Measurements from ENCODE around the gene MYH7.
"Not testable (repeated sequence)": the region's sequence is repeated elsewhere in the genome, so short reads cannot be mapped to it uniquely, and the experiment has no call there.

The MYH7 gene

DNA sequence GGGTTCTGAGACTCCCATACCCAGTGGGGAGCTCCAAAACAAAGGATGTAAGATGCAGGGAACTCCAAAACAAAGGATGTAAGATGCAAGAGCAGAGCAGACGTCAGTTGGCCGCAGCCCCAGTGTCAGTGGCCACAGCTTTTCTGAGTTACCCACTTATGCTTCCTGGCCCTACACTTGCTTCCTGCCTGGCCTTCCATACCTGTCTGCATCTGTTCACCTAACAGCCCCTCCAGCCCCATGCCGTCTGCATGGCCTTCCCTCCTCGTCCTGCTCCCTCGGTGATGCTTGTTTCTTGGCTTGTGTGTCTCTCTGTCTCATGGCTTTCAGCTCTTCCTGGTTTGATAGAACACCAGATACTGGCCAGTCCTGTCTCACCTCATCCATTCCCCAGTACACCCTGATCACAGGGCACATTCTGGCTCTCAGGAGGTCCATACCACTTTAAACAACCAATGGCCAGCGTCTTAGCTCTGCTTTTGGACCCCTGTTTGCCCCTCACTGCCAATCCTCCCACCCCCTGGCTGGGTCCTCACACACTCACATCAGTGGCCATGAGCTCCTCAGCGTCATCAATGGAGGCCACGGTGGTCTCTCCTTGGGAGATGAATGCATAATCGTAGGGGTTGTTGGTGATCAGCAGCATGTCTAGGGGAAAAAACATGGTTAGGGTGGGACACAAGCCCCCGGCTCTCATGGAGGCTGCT is 5.3 kb downstream of the MYH7 start:
- no peak for DNase-seq (ENCODE audit: low spot score)

- no peak for DNase-seq (ENCODE audit: low spot score)
Measured at GRCh38 chr14:23428686-23429495, 6.6 kb downstream of the MYH7 start.

DNA sequence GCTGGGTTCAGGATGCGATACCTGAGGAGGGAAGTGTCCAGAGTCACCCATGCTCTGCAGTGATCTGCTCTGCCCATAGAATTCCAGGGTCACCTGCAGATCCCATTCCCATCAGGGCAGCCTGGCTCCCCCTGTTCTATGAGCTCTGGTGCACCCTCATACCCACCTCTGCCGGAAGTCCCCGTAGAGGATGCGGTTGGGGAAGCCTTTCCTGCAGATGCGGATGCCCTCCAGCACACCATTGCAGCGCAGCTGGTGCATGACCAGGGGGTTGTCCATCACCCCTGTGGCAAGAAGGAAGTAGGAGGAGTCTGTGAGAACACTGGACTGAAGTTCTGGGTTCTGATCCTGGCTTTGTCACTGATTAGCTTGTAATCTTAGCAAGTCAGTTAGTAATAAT is 9.7 kb downstream of the MYH7 start:
- not testable (repeated sequence) for DNase-seq (ENCODE audit: low spot score)

DNA sequence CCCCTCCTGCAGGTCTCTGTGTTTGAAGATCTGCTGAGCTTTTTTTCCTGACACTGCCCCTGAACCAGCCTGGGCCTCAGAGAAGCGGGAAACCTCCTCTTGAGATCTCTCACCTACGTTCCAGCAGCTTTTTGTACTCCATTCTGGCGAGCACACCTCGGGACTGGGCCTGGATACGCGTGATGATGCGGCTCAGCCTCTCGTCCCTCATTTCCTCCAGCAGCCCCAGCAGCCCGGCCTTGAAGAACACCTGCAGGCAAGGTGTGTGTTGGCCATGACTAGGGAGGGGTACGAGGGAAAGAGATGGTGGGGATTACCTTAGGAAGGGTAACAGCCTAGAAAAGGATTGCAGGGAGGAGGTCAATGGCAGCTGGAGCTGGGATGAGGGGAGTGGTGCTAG is 10.3 kb downstream of the MYH7 start:
- DNase-seq (ENCODE audit: low spot score), result no peak

GRCh38 chr14:23423657-23424056 is 11.8 kb downstream of the MYH7 start:
- DNase-seq (ENCODE audit: low spot score), result no peak

DNA sequence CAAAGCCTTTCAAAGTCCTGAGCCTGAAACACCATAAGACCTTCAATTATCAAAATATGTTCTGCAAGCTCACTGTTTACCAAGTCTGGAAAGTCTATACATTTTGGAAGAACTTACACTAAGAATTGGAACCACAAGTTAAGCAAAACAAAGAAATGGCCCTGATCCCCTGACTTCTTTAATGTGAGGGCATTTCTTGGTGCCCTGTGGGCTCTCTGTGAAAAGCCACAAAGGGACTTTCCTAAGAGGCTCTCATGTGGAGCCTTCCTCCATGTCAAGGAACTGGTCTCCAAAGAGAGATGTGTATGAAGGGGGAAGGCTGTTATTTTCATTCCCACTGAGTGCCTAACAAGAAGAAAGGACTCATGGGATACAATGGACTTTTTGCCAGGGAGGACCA is 13.9 kb downstream of the MYH7 start:
- no peak for DNase-seq (ENCODE audit: low spot score)

GRCh38 chr14:23419646-23420045 is 15.8 kb downstream of the MYH7 start:
- not testable (repeated sequence) for DNase-seq (ENCODE audit: low spot score)

- DNase-seq (ENCODE audit: low spot score), result no peak
Measured at GRCh38 chr14:23418021-23418420, 17.4 kb downstream of the MYH7 start.

DNA sequence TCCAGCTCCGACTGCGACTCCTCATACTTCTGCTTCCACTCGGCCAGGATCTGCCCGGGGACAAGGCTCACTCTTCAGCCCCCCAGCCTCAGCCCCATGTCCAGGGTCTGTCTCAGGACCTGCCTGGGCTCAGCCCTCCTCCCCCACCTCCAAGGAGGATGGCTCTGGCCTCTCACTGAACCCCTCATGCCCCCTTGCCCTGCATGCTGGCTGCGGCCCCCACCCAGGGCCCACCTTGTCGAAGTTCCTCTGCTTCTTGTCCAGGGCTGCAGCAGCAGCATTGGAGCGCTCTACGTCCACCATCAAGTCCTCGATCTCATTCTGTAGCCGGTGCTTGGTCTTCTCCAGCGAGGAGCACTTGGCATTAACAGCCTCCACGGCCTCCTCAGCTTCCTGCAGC is 18.2 kb downstream of the MYH7 start:
- DNase-seq (ENCODE audit: low spot score), result not testable (repeated sequence)

DNA sequence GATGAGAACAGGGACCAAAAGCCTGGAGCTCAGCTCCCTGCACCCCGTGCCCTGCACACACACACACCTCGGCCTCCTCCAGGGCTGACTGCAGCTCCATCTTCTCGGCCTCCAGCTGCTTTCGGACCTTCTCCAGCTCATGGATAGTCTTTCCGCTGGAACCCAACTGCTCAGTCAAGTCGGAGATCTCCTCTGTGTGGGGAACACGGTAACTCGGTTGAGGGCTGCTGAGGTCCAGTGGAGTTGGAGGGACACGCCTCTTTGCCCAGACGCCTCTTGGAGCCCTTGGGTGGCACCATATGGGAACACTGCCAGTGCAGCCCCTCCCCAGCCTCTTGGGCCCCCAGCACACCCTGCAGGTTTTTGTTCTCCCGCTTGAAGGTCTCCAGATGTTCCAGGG is 18.7 kb downstream of the MYH7 start:
- no peak for DNase-seq (ENCODE audit: low spot score)

- DNase-seq (ENCODE audit: low spot score), result no peak
Measured at GRCh38 chr14:23415821-23416778, 19.4 kb downstream of the MYH7 start.

- DNase-seq (ENCODE audit: low spot score), result no peak
Measured at GRCh38 chr14:23414906-23415820, 20.3 kb downstream of the MYH7 start.

- DNase-seq (ENCODE audit: low spot score), result no peak
Measured at GRCh38 chr14:23414254-23414653, 21.2 kb downstream of the MYH7 start.

DNA sequence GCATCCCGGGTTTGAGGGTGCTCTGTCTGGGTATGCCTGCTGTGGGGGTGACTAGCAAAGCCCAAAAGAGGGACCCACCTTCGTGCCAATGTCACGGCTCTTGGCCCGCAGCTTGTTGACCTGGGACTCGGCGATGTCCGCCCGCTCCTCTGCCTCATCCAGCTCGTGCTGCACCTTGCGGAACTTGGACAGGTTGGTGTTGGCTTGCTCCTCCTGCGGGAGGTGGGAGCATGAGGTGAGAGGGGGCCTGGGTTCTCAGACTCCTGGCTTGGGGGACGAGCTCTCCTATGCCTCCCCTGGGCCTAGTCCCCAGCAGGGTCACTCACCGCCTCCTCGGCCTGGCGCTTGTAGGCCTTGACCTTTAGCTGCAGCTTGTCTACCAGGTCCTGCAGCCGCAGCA is 21.8 kb downstream of the MYH7 start:
- no peak for DNase-seq (ENCODE audit: low spot score)

DNA sequence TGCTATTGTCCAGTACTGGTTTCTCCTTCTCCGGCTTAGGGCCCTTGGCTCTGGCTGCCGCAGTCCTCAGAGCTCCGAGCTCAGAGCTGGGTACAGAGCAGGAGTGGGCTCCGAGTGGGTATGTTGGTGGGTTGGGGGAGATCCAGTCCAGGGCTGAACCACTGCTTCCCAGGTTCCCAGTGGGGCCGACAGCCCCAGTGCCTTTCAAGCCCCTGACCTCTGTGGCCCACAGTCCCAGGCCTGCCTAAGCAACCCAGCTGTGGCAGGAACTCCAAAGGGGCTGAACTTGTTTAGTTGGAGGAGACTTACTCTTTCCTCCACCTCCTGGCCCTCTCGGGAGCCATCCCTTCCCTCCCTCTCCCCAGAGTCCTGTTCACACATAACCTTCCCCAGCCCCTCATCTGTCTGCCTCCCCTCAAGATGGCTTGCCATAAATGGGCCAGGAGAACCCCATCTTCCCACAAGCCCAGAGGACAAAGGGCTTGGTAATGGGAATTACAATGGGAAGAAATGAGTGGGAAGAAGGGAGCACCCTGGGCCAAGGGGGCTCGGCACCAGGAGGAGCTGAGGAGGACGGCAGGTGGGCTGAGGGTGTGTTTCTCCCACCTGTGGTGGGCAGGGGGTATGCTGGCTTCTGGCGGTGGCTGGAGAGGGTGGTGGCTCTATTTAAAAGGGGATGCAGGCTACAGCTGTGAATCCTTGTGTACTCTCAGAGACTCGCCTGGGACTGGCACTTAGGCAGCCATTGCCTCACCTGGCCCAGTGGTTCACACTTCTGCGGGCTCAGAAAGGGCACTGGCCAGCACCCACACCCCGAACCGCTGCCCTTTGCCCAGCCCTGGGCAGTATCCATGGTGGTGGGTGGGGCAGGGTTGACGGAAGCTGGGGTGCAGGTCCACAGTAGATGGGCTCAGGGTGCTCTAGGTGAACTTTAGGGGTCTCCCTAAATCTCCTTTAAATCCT is 23.6 kb downstream of the MYH7 start:
- no peak for DNase-seq (ENCODE audit: low spot score)

- DNase-seq (ENCODE audit: low spot score), result no peak
Measured at GRCh38 chr14:23409966-23410635, 25.4 kb downstream of the MYH7 start.

DNA sequence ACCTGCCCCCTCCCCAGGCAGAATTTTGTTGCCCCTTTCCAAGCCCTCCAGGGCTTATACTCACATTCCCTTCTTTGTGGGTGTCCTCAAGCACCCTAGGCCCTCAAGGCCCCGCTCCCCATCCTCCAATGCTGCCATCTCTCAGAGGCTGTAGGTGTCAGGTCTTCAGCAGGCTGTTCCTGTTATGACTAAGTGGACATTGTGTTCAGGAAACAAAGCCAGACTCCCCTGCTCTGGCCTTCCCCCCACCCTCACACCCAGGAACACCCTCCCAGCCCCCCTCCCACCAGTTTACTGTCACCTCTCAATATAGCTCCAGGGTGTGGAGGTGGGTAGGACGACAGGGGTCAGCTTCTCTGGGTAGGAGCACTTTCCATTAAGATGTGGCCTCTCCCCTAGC is 26.0 kb downstream of the MYH7 start:
- no peak for DNase-seq (ENCODE audit: low spot score)

- DNase-seq (ENCODE audit: low spot score), result no peak
Measured at GRCh38 chr14:23408307-23408630, 27.2 kb downstream of the MYH7 start.

DNA sequence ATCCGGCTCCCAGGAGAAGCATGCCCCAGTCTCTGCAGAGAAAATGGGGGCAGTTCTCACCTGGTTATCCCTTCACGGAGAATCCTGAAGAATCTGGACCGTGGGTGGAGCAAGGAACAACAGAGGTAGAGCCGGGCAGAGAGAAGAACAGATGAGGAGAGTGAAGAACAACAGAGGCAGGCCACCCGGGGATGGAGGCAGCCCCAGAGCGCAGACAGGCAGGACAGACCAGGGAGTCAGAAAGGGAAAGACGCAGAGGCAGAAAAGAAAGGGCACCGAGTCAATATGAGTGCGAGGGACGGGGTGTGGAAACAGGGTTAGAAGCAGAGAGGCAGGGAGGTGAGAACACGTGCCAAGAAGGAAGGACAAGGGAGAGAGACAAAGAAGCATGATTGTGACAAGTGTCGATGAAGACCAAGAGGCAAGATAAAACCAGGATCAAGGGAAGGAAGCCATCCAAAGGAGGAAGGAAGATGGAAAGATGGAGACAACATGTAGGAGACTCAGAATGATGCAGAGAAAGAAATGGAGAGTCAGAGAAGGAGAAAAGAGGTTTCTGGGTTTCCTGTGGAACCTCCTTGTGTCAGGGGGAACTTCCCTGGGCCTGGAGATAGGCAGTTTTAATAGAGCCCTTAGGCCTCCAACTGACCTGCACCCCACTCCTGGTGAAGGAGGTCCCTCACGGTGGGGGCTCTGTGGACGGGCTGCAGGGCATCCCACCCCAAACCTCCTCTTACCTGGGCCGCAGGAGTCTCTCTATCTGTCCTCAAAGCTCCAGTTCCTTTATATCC is 27.7 kb downstream of the MYH7 start, which contains the start of gene MYH6:
TSS of gene MYH6 (minus strand) at position 758 of the 791 bp plus-strand sequence. CDS start 1,050 bp downstream, outside the sequence.
- DNase-seq (ENCODE audit: low spot score), result no peak
